ENCODE results near the gene HYAL3. TPM values are rescaled to one million over a fixed set of nuclear protein-coding genes. Genes with fewer than 3 reads are reported as not detected.
"Not testable (repeated sequence)": the region's sequence is repeated elsewhere in the genome, so short reads cannot be mapped to it uniquely, and the experiment has no call there.

HYAL3 gene
- total RNA-seq, 5 donors from 2014 or later (not counting 1 experiment from before 2014, with no cell fraction given), result 2.6 to 6.2 (median 3.9) TPM

GRCh38 chr3:50246517-50246954 lies 52.7 kb downstream of the HYAL3 start:
- H3K4me3 Mint-ChIP-seq, result peak overlapping the region; percentile 71 to 78 (median 75)
- WGBS (ENCODE audit: insufficient coverage), result 2% methylated on average over 6 of the region's 10 CpGs
- ATAC-seq (replicated peaks in 1 of 4) (peak; percentile 83 to 91 (median 88)), DNase-seq (peak; percentile 48 to 90 (median 79))
- Histone ChIP-seq H3K4me1 (ENCODE audit: control insufficient read depth in 1 of 2, extremely low read depth in 1 of 2, insufficient read depth in 2 of 2, low read length in 2 of 2) (peaks cover 39 to 100% of the 10 kb centered on the region in 2 experiments), H3K4me3 (ENCODE audit: control insufficient read depth in 1 of 2, extremely low read depth in 1 of 2, low read length in 1 of 2) (peak overlapping the region; percentile 40 to 58), H3K27ac (ENCODE audit: low read length) (peak overlapping the region; percentile 82), H3K36me3 (ENCODE audit: control insufficient read depth in 2 of 2, extremely low read depth in 1 of 2, insufficient read depth in 1 of 2, low read length in 1 of 2) (peaks cover 5 to 48% of the 10 kb centered on the region in 2 donors), H3K27me3 (replicated peaks in 1 of 2; ENCODE audit: control insufficient read depth in 2 of 2, extremely low read depth in 1 of 2, insufficient read depth in 2 of 2, low read length in 1 of 2) (no peaks in the 10 kb centered on the region), H3K9me3 (no peaks in the 10 kb centered on the region)
- H3K4me1 Mint-ChIP-seq, result peaks cover 85 to 89% (median 87%) of the 10 kb centered on the region in 3 donors
- ChIA-PET POLR2A (interaction anchor here (0.8 to 1.4 kb wide), 4 partner anchors 8 to 52 kb away, joined by 3 to 8 read pairs (median 4); partner anchors contain the start of gene GNAI2 (in 1 of the 2)), CTCF (interaction anchor here (0.6 to 1.9 kb wide), 32 partner anchors 9 to 1139 kb away, joined by 3 to 60 read pairs (median 4); partner anchors contain the start of genes GNAI2 (in 1 of the 2), HYAL3 (in 1 of the 2), IFRD2 (in 1 of the 2) and MANF (in 1 of the 2))
- no peaks in the 10 kb centered on the region for H3K27me3 Mint-ChIP-seq
- no peaks in the 10 kb centered on the region for H3K9me3 Mint-ChIP-seq
- H3K36me3 Mint-ChIP-seq, result peaks cover 7% of the 10 kb centered on the region
- H3K27ac Mint-ChIP-seq, result peak overlapping the region; percentile 88 to 93

GRCh38 chr3:50245831-50246516 lies 53.2 kb downstream of the HYAL3 start:
- H3K27me3 ChIP-seq (replicated peaks in 1 of 2; ENCODE audit: control insufficient read depth in 2 of 2, extremely low read depth in 1 of 2, insufficient read depth in 2 of 2, low read length in 1 of 2), result no peaks in the 10 kb centered on the region
- H3K4me3 ChIP-seq (ENCODE audit: control insufficient read depth in 1 of 2, extremely low read depth in 1 of 2, low read length in 1 of 2), result peak overlapping the region; percentile 40 to 58
- no peaks in the 10 kb centered on the region for H3K9me3 Mint-ChIP-seq
- H3K27ac ChIP-seq (ENCODE audit: low read length), result peak overlapping the region; percentile 82
- H3K36me3 ChIP-seq (ENCODE audit: control insufficient read depth in 2 of 2, extremely low read depth in 1 of 2, insufficient read depth in 1 of 2, low read length in 1 of 2), result peaks cover 5 to 48% of the 10 kb centered on the region in 2 donors
- ChIA-PET CTCF (interaction anchor here (0.6 to 1.9 kb wide), 31 partner anchors 8 to 1139 kb away, joined by 3 to 60 read pairs (median 4); partner anchors contain the start of genes GNAI2 (in 1 of the 2), HYAL3 (in 1 of the 2), IFRD2 (in 1 of the 2) and MANF (in 1 of the 2)), POLR2A (interaction anchor here (0.8 to 1.4 kb wide), 3 partner anchors 7 to 51 kb away, joined by 3 to 8 read pairs (median 4); partner anchors contain the start of gene GNAI2 (in 1 of the 2))
- H3K9me3 ChIP-seq, result no peaks in the 10 kb centered on the region
- peaks cover 84 to 89% (median 87%) of the 10 kb centered on the region in 3 donors for H3K4me1 Mint-ChIP-seq
- H3K36me3 Mint-ChIP-seq, result peaks cover 3% of the 10 kb centered on the region
- 2% methylated on average over 15 of the region's 25 CpGs for WGBS (ENCODE audit: insufficient coverage)
- peak overlapping the region; percentile 88 to 93 for H3K27ac Mint-ChIP-seq
- H3K4me3 Mint-ChIP-seq, result peak overlapping the region; percentile 71 to 78 (median 75)
- peaks cover 44 to 100% of the 10 kb centered on the region in 2 experiments for H3K4me1 ChIP-seq (ENCODE audit: control insufficient read depth in 1 of 2, extremely low read depth in 1 of 2, insufficient read depth in 2 of 2, low read length in 2 of 2)
- no peaks in the 10 kb centered on the region for H3K27me3 Mint-ChIP-seq
- ATAC-seq (replicated peaks in 1 of 4) (peak; percentile 84 to 92 (median 87)), DNase-seq (peak; percentile 84 to 99 (median 95))

- H3K4me3 Mint-ChIP-seq, result peak overlapping the region; percentile 71 to 78 (median 75)
- 92% methylated on average over 6 of the region's 16 CpGs for WGBS (ENCODE audit: insufficient coverage)
- H3K4me1 Mint-ChIP-seq, result peaks cover 85 to 88% (median 85%) of the 10 kb centered on the region in 3 donors
- H3K27ac ChIP-seq (ENCODE audit: low read length), result peak overlapping the region; percentile 82
- H3K4me3 ChIP-seq (ENCODE audit: control insufficient read depth in 1 of 2, extremely low read depth in 1 of 2, low read length in 1 of 2), result peak overlapping the region; percentile 40 to 58
- H3K27me3 Mint-ChIP-seq, result no peaks in the 10 kb centered on the region
- H3K4me1 ChIP-seq (ENCODE audit: control insufficient read depth in 1 of 2, extremely low read depth in 1 of 2, insufficient read depth in 2 of 2, low read length in 2 of 2), result peaks cover 48 to 100% of the 10 kb centered on the region in 2 experiments
- CTCF ChIA-PET, result no interaction called here
- POLR2A ChIA-PET, result no interaction called here
- peaks cover 4 to 47% of the 10 kb centered on the region in 2 donors for H3K36me3 ChIP-seq (ENCODE audit: control insufficient read depth in 2 of 2, extremely low read depth in 1 of 2, insufficient read depth in 1 of 2, low read length in 1 of 2)
- no peaks in the 10 kb centered on the region for H3K27me3 ChIP-seq (replicated peaks in 1 of 2; ENCODE audit: control insufficient read depth in 2 of 2, extremely low read depth in 1 of 2, insufficient read depth in 2 of 2, low read length in 1 of 2)
- ATAC-seq (replicated peaks in 1 of 4) (no peak), DNase-seq (no peak)
- no peaks in the 10 kb centered on the region for H3K9me3 Mint-ChIP-seq
- peaks cover 2% of the 10 kb centered on the region for H3K36me3 Mint-ChIP-seq
- no peaks in the 10 kb centered on the region for H3K9me3 ChIP-seq
- peak overlapping the region; percentile 88 to 93 for H3K27ac Mint-ChIP-seq
Observed at GRCh38 chr3:50245251-50245745, 53.9 kb downstream of the HYAL3 start.

GRCh38 chr3:50244813-50245212 lies 54.4 kb downstream of the HYAL3 start:
- CTCF ChIA-PET, result interaction anchor here in 1 of 2 donors (2.2 kb wide), 1 partner anchor 15 kb away, joined by 5 read pairs; no protein-coding TSS in a partner anchor
- DNase-seq; H3K36me3 Mint-ChIP-seq; H3K9me3 ChIP-seq; H3K27me3 Mint-ChIP-seq; ATAC-seq (replicated peaks in 1 of 4); H3K9me3 Mint-ChIP-seq; H3K27me3 ChIP-seq (replicated peaks in 1 of 2; ENCODE audit: control insufficient read depth in 2 of 2, extremely low read depth in 1 of 2, insufficient read depth in 2 of 2, low read length in 1 of 2); POLR2A ChIA-PET; H3K4me3 ChIP-seq (ENCODE audit: control insufficient read depth in 1 of 2, extremely low read depth in 1 of 2, low read length in 1 of 2): not testable (repeated sequence)
- 92% methylated on average over 2 of the region's 6 CpGs for WGBS (ENCODE audit: insufficient coverage)
- peak overlapping the region in 2 of 3 donors; percentile 37 to 78 for H3K4me3 Mint-ChIP-seq
- H3K4me1 ChIP-seq (ENCODE audit: control insufficient read depth in 1 of 2, extremely low read depth in 1 of 2, insufficient read depth in 2 of 2, low read length in 2 of 2), result peaks cover 53 to 100% of the 10 kb centered on the region in 2 experiments
- H3K36me3 ChIP-seq (ENCODE audit: control insufficient read depth in 2 of 2, extremely low read depth in 1 of 2, insufficient read depth in 1 of 2, low read length in 1 of 2), result peaks cover 4 to 47% of the 10 kb centered on the region in 2 donors
- H3K27ac ChIP-seq (ENCODE audit: low read length), result peak overlapping the region; percentile 9
- H3K27ac Mint-ChIP-seq, result peak overlapping the region; percentile 88 to 93
- H3K4me1 Mint-ChIP-seq, result peaks cover 85 to 88% (median 86%) of the 10 kb centered on the region in 3 donors

GRCh38 chr3:50243543-50243895 lies 55.7 kb downstream of the HYAL3 start:
- peak overlapping the region in 1 of 2 donors; percentile 6 for H3K4me3 ChIP-seq (ENCODE audit: control insufficient read depth in 1 of 2, extremely low read depth in 1 of 2, low read length in 1 of 2)
- 80% methylated on average over 1 of the region's 4 CpGs for WGBS (ENCODE audit: insufficient coverage)
- peak overlapping the region; percentile 79 for H3K27ac ChIP-seq (ENCODE audit: low read length)
- H3K27me3 Mint-ChIP-seq, result no peaks in the 10 kb centered on the region
- H3K9me3 ChIP-seq, result no peaks in the 10 kb centered on the region
- ATAC-seq (replicated peaks in 1 of 4) (no peak), DNase-seq (no peak)
- CTCF ChIA-PET, result interaction anchor here in 1 of 2 donors (0.5 to 2.2 kb wide), 7 partner anchors 8 to 49 kb away, joined by 3 to 5 read pairs (median 5); partner anchors contain the start of gene GNAI2
- H3K36me3 ChIP-seq (ENCODE audit: control insufficient read depth in 2 of 2, extremely low read depth in 1 of 2, insufficient read depth in 1 of 2, low read length in 1 of 2), result peaks cover 6 to 51% of the 10 kb centered on the region in 2 donors
- H3K4me1 Mint-ChIP-seq, result peaks cover 88 to 92% (median 91%) of the 10 kb centered on the region in 3 donors
- H3K9me3 Mint-ChIP-seq, result no peaks in the 10 kb centered on the region
- H3K4me1 ChIP-seq (ENCODE audit: control insufficient read depth in 1 of 2, extremely low read depth in 1 of 2, insufficient read depth in 2 of 2, low read length in 2 of 2), result peaks cover 65 to 100% of the 10 kb centered on the region in 2 experiments
- no peaks in the 10 kb centered on the region for H3K27me3 ChIP-seq (replicated peaks in 1 of 2; ENCODE audit: control insufficient read depth in 2 of 2, extremely low read depth in 1 of 2, insufficient read depth in 2 of 2, low read length in 1 of 2)
- H3K27ac Mint-ChIP-seq, result peak overlapping the region; percentile 95
- peak overlapping the region in 1 of 3 donors; percentile 80 for H3K4me3 Mint-ChIP-seq
- POLR2A ChIA-PET, result interaction anchor here in 1 of 2 donors (0.6 kb wide), 2 partner anchors 8 to 1998 kb away, joined by 3 read pairs; no protein-coding TSS in a partner anchor
- H3K36me3 Mint-ChIP-seq, result peaks cover 12% of the 10 kb centered on the region
